HepG2 (cell line): ENCODE data around the gene NUDT17.

Experiments used
- BRD4 ChIP-seq: sonication (generic); formaldehyde crosslinking; IDR thresholded peaks from 2 replicates; pipeline ENCODE4 v1.4.0; 2020; ENCODE audit warnings: missing genetic modification reagents
- CTCF ChIP-seq: sonication (generic); formaldehyde crosslinking; IDR thresholded peaks from 2 replicates; pipeline ENCODE4 v1.5.0; 2020; ENCODE audit warnings: mild to moderate bottlenecking, missing genetic modification reagents, moderate library complexity
- HDAC2 ChIP-seq: sonication (generic); formaldehyde crosslinking; IDR thresholded peaks from 2 replicates; pipeline ENCODE4 v1.4.0; 2020; ENCODE audit warnings: missing genetic modification reagents
- HNF1A ChIP-seq, 2 experiments: sonication (generic) in 1 of 2; formaldehyde crosslinking in 1 of 2; IDR thresholded peaks; 2 replicates each; pipeline versions ENCODE4 v1.4.0 to v1.6.1; 2016 to 2020; ENCODE audit warnings: borderline replicate concordance in 1 of 2, low read depth in 1 of 2, mild to moderate bottlenecking in 1 of 2, missing genetic modification reagents in 1 of 2
- ZEB1 ChIP-seq: IDR thresholded peaks from 2 replicates; pipeline ENCODE4 v1.6.1; 2012; ENCODE audit warnings: mild to moderate bottlenecking, low read depth, inconsistent platforms; ENCODE audit not compliant: insufficient replicate concordance
- ZNF503 ChIP-seq: sonication (generic); formaldehyde crosslinking; IDR thresholded peaks from 2 replicates; pipeline ENCODE4 v1.4.0; 2020; ENCODE audit warnings: missing genetic modification reagents
- ZNF562 ChIP-seq: sonication (generic); formaldehyde crosslinking; IDR thresholded peaks from 2 replicates; pipeline ENCODE4 v1.8.0; 2022; ENCODE audit warnings: missing genetic modification reagents, borderline replicate concordance
- ZNF660 ChIP-seq: sonication (generic); formaldehyde crosslinking; IDR thresholded peaks from 2 replicates; pipeline ENCODE4 v1.5.1; 2020; ENCODE audit warnings: mild to moderate bottlenecking, low read depth, missing genetic modification reagents, borderline replicate concordance
- TF ChIP-seq, protein P1 (sequence below): sonication (generic); formaldehyde crosslinking; IDR thresholded peaks from 2 replicates; pipeline ENCODE4 v1.4.0; 2020; ENCODE audit warnings: missing genetic modification reagents
- TF ChIP-seq, protein P2 (sequence below): sonication (generic); formaldehyde crosslinking; IDR thresholded peaks from 2 replicates; pipeline ENCODE4 v1.4.0; 2020; ENCODE audit warnings: mild to moderate bottlenecking, missing genetic modification reagents

DNA sequence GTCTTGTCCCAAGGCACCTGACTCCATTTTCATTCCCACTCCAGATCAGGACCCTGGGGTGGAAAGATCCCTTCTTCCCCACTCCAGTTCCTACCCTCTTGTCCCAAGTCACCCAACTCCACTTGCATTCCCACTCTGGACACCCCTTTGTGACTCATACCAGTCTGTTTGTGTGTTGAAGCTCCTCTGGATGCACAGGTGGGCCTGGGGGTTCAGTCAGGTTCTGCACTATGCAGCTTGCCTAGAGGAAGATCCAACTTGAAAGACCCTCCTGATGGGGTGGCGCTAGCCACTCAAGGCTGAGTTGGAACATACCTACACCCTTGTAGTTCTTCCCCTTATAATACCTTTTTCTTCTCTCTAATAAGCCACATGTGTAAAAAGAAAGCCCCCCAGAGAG, 50.0 kb downstream of the NUDT17 start:
- TF ChIP-seq ZEB1: no peak
- TF ChIP-seq, protein P1, sequence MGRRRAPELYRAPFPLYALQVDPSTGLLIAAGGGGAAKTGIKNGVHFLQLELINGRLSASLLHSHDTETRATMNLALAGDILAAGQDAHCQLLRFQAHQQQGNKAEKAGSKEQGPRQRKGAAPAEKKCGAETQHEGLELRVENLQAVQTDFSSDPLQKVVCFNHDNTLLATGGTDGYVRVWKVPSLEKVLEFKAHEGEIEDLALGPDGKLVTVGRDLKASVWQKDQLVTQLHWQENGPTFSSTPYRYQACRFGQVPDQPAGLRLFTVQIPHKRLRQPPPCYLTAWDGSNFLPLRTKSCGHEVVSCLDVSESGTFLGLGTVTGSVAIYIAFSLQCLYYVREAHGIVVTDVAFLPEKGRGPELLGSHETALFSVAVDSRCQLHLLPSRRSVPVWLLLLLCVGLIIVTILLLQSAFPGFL (CRISPR knock-in tag): no peak
- no peak for TF ChIP-seq ZNF562 (CRISPR knock-in tag)
- TF ChIP-seq, protein P2, sequence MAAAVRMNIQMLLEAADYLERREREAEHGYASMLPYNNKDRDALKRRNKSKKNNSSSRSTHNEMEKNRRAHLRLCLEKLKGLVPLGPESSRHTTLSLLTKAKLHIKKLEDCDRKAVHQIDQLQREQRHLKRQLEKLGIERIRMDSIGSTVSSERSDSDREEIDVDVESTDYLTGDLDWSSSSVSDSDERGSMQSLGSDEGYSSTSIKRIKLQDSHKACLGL (CRISPR knock-in tag): no peak
- TF ChIP-seq HNF1A (IDR thresholded peaks at IDR 0.05; ENCODE audit: low read depth): no peak
- no peak for TF ChIP-seq HNF1A (CRISPR knock-in tag; IDR thresholded peaks at IDR 0.05; ENCODE audit: borderline replicate concordance)
- TF ChIP-seq ZNF503 (CRISPR knock-in tag): no peak
- TF ChIP-seq BRD4: no peak
- no peak for TF ChIP-seq CTCF
- TF ChIP-seq ZNF660 (CRISPR knock-in tag): no peak
- no peak for TF ChIP-seq HDAC2 (CRISPR knock-in tag)
